Suppressor macrophage (primary cell): ENCODE results near the gene PRKAG1.

Experiments
- DNase-seq, 4 experiments: peaks; one replicate each; pipeline ENCODE4 v3.0.0-alpha.2; 2020 to 2022

Gene PRKAG1

DNA sequence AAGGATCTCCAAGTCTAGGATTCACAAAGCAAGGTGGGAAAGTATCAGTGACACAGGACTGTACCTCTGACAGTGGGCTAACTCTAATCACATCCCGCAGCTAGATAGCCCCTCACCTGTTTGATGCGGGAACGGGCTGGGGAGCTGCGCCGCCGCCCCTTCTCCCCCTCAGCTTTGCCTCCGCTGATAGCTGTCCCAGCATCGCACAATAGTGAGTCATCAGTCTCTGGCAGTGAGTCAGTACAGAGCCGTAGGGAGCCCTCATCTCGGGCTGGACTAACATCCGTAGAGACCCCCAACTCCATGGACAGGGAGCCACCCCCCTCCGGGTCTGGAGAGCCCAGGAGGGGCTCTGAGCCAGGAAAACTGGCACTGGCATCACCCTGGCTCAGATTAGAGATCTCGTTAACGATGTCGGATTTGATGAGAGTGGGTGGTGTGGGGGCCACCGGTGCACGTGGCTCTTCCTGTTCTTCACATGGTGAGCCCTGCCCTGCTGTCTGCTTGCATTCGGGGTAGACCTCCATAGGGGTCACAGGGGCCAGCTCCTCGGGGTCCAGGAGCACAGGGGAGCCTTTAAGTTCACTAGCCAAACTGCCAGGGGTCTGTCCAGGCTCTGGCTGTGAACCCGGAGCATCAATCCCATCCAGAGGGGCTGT lies 31.1 kb upstream of the PRKAG1 start:
- DNase-seq = peak in 1 of 4 experiments; percentile 1

DNA sequence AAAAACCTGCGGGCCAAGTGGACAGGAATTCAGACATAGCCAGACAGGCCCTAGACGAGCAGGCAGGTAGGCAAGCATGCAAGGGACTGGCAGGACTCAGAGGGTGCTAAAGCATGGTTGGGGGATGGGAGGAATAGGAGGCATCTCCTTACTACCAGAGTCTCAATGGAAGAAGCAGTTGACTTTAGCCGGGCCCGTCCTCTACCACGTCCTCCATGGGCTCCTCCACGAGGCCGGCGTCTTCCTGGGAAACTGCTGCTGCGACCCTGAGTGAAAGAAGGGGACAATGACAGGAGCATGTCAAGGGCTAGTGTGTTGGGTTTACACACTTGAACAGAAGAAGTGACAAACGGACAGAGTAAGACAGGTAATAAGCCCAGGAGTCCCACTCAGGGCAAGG lies 30.4 kb upstream of the PRKAG1 start:
- no peak for DNase-seq

DNA sequence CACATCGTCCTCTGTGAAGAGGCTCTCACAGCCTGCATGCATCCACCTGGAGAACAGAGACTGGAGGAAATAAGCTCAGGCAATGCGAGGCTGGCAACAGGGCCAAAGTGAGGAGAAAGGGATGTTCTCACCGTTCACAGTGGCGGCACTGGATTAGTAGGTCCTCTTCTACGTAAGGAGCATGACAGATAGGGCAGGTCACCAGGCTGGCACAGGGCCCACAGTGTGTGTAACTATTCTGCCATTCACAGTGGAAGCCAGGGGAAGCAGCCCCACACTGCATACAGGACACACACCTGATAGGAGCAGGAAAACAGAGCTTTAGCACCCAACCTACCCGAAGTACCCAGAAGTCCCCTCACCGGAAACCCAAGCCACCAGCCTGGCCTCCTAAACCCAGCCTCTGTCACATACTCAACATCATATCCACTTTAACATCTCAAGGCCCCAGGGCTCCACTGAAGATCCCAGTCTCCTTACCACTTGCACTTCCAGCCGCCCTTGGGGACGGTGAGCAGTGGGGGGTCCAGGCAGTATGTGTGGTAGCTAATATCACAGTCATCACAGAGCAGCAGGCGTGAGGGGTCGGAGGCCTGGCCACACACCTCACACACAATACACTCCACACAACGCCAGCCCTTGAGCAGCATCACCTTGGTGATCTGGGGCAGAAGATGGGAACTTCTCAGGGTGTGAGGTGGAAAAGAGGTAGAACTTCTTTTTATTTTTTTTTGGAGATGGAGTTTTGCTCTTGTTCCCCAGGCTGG lies 27.7 kb upstream of the PRKAG1 start:
- DNase-seq = no peak

DNA sequence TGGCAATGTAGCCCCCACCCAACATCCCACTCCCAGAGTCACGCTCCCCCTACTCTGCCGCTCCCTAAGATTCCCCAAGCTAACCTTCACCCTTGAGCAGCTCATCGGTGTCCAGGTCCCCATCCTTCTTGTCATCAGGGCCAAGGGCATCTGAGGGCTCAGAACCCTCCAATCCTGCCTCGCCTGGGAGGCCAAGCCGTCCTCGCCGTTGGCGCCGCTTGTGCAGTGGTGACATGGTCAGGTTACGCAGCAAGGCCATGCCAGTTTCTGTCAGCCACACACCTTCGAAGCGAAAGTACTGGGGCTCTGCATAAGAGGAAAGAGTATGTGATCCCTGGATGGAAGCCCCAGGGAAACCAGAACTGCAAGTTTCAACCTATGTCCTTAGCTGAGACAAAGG lies 26.1 kb upstream of the PRKAG1 start:
- DNase-seq = no peak

DNA sequence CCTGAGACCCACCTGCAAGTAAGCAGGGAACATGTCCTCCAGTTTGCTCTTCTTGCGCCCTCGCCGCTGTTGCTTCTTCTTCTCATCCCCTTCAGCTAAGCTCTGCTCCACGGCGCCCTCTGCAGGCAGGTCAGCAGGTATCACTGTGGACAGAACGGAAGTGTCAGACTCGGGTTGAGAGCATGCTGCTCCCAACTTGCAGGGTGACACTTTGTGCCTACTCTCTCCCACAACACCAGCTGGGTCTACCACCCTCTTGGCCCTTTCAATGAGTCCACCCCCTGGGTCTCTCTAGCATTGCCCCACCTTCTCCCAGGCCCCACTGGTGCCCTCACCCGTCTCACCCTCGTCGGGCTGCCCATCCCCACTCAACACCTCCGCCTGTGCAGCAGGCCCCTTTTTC lies 25.3 kb upstream of the PRKAG1 start:
- peak; percentile 73 to 90 (median 81) for DNase-seq

DNA sequence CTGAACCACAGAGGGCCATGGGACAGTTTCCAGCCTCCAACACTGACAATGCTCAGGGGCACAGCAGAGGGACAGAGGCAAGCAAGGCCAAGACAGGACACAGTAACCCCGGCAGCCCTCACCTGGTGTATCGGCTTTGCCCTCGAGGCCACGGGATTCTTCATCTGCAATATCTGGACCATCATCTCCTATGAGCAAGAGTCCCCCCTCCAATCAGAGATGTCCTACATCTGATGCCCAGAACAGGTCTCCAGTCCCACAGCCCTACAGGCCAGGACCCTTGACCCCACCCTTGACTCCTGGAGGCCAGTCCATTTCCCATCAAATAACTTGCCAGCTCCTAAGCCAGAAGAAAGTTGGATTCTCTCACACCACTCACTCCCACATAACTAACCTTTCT lies 24.7 kb upstream of the PRKAG1 start:
- DNase-seq = no peak

DNA sequence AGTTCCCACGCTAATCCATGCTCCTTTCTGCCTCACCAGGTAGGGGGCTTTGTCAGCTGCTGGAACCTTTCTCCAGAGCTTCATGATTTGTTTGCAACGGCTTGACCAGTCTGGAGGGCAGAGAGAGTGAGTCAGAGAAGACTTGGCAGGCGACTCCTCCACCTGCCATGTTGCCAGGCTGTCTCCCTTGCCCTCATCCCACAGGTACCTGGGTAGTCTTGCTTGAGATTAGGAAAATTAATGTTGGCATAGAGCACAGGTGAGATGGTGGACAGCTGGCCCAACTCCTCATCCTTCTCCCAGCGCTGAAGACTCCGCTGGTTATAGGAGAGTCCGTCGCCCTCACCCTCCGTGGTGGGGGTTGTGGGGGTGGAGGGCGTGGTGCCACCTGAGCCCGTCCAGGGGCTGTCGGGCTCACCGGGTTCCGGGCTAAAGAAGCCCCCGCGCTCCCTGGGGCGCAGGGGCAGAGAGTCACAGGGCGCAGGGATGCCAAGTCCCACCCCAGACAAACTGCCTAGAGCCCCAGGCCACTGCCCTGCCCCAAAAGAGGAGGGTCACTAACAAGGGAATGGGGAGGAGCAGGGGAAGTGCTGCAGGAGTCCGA lies 23.4 kb upstream of the PRKAG1 start:
- no peak for DNase-seq

DNA sequence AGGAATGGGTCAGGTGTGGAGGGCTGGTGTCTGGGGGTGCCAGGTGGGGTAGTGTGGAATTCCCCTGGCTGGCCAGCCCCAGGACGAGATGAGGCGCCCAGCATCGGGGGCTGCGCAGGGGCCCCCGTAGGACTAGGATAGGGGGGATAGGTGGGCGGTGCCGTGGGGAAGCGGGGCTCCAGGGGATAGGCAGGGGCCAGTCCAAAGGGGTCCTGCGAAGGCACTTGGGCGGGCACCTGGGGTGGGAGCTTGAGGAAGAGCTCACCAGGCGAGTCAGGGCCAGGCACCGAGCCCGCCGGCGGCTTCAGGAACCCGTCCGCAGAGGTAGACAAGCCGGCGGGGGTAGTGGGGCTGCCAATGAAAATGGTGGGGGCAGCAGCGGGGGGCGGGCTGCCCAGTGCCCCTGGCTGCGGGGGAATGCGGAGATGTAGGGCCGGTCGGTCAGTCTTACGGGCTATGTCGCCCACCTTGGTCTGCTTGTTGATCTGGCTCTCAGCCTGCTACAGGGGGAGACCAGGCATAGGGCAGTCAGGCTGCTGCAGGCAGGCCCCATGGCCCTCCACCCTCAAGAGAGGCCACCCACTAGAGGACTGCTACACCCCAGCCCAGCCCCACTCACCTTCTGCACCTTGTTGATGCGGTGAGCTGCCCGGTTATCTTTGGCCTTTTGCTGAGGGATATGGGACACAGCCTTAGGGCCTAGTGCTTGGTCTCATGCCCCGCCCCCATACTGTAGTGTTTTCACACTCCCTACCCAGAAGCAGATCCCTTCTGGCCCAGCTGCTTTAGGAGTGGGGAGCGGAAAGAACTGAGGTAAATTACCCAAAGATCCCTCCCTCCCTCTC lies 22.7 kb upstream of the PRKAG1 start:
- no peak for DNase-seq

DNA sequence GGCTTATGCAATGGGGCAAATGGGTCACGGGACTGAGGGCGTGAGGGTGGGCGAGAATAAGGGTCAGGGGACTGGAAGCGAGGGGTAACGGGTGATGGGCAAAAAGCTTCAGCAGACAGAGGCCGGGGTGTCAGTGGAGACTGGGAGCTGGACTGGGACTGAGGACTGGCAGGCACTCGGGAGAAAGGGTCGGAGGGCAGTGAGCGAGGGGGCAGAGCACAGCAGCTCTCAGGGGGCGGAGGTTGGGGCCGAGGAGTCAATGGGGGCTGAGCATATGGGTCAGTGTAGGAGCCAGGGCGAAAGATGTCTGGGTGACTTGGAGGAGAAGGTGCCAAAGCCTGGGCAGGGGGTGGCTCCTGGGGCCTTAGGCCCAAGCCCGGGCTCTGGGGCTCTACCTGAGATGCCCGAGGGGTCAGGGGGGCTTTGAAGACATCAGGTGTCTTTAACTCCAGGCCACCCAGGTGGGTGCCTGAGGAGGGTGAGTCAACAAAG lies 21.8 kb upstream of the PRKAG1 start:
- DNase-seq = no peak

DNA sequence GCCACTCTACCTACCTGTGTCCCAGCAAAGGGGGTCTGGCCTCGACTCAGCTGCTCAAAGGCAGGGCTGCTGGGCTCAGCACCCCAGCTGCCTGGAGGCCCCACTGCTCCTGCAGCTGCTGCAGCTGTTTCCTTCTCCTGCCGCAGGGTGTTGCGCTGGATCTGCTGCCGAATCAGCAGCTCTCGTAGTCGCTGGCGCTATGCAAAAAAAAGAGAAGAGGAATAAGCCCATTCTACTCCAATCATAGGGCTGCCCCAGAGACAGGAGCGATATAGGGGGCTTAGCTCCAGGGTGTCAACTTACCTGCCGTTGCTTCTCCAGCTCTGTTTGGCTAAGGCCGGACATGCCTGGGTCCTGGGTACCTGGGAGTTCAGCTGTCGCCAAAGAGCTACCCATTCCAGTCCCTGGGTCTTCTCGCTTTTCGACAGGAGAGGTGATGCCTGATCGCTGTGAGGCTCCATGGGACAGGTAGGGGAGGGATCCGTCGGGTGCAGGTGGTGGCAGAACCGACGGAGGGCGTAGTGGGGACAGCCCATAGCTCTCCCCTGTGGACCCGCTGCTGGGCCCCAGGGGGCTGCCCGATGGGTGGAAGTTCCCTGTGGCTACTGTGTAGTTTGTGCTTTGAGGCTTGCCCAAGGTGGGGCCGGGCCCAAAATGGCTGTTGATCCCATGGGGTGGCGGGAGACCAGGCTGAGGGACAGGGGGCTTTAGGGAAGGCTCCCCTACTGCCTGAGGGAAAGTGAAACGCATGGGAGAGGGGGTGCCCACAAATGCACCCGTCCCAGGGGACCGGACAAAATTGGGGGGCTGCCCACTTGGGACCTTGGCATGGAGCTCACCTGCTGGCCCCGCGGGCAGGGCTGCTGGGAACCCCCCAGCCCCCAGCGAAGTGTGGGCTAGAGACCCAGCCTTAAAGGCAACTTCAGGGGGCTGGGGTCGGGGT lies 21.1 kb upstream of the PRKAG1 start:
- DNase-seq = no peak

DNA sequence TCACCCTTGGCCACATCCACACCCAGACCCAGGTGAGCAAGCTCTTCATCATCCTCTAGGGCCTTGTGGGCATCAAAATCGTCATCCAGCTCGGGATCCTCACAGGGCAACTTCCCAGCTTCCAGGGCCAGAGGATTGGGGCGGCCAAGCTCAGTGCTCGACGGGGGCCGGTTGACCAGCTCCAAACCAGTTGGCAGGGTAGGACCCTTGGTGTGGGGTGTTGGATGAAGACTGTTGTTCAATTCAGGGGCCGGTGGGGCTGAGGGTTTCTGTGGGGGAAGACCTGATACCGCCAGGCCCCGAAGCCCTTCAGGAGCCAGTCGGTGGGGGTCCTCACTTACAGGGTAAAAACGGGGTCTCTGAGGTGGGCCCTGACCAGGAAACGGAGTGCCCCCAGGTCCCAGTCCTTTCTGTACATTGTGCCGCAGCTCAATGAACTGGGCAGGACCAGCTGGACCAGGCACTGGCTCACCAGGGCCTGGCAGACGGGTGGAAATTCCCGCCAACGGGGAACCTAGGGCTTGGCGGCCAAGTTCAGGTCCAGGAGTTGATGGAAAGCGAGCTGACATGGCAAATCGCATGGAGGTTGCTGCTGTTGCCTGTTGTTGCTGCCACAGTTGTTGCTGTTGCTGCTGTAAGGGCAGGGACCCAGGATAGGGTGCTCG lies 19.8 kb upstream of the PRKAG1 start:
- no peak for DNase-seq

DNA sequence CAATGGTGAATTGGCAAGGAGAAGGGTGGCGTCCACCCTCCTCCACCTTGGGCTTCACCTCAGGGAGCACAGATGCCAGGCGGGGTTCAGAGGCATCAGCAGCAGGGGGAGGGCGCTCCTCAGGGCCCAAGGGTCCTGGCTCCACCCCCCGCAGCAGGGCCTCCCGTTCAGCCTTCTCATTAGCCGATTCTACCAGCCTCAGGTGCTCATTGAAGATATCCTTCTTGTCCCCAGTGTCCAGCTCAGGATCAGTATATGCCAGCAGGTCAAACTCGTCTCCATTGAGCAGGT lies 19.3 kb upstream of the PRKAG1 start:
- no peak for DNase-seq

DNA sequence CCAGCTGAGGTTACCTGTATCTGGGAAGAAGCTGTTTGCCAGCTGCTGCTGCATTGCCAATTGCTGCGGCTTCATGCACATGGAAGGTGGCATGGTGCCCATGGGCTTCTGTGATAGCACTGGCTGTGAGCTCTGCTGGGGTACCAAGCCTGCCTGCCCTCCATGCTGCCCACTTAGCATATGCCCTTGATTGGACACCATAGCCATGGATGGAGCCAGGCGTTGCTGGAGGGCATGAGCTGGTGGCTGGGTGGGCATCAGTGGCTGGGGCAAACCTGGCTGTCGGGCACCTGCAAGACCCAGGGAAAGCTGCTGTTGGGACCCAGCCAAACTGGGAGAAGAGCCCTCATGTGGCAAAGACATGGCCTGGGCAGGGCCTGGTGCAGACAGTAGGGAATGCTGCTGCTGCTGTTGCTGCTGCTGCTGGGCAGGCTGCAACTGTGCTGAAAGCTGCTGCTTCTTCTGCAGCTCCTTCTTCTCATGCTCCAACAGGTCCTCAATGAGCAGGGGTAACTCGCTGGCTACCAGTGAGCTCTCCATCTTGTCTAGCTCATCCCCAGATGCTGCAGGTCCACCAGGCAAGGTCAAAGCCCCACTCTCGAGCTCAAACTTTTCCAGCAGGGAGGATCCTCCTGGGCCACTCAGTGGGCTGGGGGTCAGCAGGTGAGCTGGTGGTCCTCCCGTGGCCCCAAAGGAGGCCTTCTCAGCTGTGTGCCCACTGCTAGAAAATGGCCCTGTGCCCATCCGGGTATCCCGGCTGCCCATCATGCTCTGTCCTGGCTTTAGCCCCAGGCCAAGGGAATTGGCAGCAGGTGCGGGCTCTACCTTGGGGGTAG lies 18.8 kb upstream of the PRKAG1 start:
- DNase-seq = no peak

DNA sequence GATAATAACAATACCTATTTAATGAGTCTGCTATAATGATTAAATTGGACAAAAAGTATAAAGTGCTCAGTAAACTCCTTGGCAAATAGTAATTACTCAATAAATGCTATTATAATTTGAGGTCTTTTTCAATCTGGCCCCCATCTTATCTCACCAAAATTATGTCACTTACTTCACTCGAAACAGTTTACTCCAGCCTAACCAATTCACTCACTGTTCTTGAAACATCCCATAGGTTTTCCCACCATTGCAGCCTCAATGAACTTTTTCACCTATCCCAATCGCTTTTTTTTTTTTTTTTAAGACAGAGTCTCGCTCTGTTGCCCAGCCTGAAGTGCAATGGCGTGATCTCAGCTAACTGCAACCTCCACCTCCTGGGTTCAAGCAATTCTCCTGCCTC lies 17.5 kb upstream of the PRKAG1 start:
- DNase-seq = no peak

DNA sequence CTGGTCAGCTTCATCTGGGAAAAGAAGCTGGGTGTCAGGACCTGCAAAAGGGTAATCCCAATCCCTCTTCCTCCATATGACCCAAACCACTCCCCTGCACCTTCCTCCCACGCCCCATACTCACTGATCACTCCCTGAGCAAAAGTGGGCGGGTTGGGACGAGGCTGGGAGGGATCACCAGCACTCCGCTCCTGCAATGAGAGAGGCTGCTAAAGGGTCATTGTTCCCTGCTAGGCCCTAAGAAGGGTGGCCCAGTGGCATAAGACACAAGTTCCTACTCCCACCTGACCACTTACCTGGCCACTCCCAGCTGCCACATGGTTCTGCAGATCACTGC lies 15.7 kb upstream of the PRKAG1 start:
- DNase-seq = no peak

DNA sequence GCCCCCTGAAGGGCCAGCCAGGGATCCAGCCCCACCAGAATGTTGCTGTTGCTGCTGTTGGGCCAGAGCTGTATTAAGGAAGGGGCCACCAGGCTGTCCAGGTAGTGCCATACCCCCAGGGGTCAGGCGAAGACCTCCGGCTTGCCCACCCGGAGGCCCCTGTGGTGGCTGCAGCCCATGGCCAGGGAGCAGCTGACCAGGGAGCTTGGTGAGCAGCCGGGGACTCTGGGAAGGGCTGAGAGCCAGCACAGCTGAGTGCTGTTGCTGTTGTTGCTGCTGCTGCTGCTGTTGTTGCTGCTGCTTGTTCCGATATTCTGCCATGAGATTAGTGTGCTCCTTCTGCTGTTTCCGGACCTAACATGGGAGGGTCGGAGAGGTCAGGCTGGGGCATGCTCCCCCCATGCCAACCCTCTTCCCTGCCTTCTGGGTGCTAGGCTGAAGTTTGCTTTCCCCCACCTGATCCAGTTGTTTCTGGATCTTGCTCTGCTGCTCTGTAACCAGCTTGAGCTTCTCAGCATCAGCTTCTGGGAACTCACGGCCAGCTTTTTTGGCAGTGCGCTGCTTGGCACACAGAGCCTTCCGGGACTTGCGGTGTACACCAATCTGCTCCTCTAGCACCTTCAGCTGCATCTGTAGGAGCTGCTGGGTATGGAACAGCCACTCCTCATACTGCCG lies 15.2 kb upstream of the PRKAG1 start:
- no peak for DNase-seq

DNA sequence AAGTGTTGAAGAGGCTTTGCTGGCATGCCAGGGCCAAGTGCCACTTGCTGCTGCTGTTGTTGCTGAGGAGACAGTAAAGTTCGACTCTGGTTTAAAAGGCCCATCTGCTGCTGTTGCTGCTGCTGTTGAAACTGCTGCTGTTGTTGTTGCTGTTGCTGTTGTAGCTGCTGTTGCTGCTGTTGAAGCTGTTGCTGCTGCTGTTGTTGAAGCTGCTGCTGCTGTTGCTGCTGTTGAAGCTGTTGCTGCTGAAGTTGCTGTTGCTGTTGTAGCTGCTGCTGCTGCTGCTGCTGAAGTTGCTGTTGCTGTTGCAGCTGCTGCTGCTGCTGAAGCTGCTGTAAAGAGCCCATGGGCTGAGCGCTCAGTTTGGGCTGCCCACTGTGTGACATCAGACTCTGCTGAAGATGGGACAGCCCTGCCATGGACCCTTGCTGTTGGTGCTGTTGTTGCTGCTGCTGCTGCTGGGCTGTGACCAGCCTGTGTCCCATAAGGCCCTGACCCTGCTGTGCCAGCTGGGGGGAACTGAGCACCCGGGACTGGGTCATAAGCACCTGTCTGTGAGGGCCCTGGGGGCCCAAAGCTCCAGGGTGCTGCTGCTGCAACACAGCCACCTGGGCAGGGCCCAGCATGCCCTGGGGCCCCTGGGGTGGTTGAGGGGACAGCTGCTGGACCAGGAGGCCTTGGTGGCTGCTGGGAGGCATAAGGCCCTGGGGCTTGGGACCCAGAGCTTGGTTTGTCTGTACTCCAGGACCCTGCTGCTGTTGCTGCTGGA lies 14.3 kb upstream of the PRKAG1 start:
- no peak for DNase-seq

DNA sequence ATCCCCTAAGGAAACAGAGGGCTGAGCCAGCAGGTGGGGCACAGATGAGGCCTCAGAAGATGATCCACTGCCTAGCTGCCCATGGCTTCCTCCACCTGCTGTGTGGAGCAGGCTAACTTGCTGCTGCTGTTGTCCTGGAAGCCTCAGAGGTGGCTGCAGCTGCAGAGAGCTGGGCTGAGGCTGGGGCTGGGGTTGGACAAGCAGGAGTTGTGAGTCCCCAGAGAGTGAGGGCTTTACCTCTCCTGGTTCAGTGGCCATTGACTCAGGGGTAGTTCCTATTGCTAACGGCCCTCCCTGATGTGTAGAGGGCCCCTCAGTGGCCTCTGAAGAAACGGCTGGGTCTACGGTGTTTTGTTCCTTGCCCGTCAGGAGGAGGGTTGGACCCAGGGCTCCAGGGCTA lies 13.7 kb upstream of the PRKAG1 start:
- DNase-seq = no peak

DNA sequence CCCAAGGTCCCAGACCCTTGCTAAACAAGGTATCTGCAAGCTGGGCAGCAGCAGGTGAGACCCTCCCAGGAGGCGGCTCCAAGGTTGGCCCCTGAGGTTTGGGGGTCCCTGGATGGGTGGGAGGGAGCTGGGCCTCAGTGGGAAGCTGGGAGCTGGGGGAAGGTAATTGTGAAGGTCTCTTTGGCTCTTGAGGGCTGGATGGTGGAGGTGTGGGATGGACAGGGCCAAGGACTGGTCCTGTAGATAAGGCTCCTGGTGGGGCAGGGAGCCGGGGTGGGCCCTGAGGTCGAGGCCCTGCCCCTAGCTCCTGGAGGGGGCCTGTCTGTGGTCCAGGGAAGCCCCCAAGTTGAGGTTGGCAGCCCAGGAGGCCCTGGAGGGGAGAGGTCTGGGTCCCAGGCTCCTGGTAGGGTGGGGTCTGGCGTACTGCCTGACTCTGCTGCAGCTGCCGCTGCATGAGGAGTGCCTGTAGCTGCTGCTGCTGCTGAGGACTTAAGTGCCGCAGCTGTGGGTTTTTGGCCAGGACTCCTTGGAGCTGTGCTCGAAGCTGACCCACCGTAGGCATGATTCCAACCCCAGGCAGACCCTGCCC lies 13.1 kb upstream of the PRKAG1 start:
- DNase-seq = no peak
